ENCODE measurements around the gene LRP11.

Gene LRP11

DNA sequence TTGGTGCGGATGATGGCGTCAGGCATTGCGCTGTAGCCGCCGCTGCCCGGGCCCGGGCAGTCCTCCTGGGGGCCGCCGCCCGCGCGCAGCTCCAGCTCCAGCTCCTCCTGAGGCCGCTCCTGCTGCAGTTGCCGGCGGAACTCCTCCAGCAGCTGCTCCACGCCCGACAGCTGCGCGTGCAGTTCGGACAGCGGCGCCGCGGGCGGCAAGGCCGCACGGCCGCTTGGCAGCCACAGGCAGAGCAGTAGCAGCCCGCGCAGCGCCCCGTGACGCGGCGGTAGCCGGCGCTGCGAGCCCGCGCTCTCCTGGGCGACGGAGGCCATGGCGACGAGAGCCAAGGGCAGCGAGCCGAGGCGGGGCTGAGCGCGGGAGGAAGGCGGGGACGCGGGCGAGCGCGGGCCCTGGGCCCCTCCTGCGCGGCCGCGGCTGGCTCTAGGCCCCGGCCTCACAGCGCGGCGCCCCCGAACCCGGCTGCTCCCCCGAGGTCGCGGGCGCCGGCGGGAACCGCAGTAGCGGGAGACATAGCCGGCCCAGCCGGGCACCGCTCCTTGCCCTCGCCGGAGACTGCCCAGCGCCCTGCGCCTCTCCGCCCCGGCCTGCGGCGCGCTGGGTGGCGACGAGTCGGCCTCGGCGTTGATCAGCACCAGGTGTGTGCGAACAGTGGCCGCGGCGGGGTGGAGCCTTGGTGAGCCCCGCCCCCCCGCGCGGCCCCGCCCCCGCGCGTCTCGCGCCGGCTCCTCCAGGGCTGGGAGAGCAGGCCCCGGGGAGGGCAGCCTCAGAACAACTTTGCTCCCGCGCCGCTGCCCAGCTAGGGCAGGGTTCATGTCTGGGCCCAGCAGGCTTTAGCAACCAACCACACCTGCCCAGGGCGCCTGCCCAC, at the start of gene LRP11 (continued):
- TF ChIP-seq, protein P1, sequence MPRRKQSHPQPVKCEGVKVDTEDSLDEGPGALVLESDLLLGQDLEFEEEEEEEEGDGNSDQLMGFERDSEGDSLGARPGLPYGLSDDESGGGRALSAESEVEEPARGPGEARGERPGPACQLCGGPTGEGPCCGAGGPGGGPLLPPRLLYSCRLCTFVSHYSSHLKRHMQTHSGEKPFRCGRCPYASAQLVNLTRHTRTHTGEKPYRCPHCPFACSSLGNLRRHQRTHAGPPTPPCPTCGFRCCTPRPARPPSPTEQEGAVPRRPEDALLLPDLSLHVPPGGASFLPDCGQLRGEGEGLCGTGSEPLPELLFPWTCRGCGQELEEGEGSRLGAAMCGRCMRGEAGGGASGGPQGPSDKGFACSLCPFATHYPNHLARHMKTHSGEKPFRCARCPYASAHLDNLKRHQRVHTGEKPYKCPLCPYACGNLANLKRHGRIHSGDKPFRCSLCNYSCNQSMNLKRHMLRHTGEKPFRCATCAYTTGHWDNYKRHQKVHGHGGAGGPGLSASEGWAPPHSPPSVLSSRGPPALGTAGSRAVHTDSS (tag by site-specific recombination; IDR thresholded peaks at IDR 0.05): no peak

- H3K4me3 ChIP-seq (ENCODE audit: low read depth, low read length): no peak overlapping the region
- no peaks in the 10 kb centered on the region for H3K9me3 ChIP-seq (ENCODE audit: control insufficient read depth, insufficient read depth, low read depth, low read length)
- H3K27ac ChIP-seq (ENCODE audit: extremely low read depth, low read depth, low read length): no peak overlapping the region
- H3K36me3 ChIP-seq (ENCODE audit: control insufficient read depth in 2 of 2, insufficient read depth in 1 of 2, low read length in 2 of 2): no peaks in the 10 kb centered on the region
- CTCF ChIA-PET: interaction anchor here (0.8 kb wide), 1 partner anchor 73 kb away, joined by 5 read pairs; no protein-coding TSS in a partner anchor
- POLR2A ChIA-PET: no interaction called here
- TF ChIP-seq ZNF19 (tag by site-specific recombination; IDR thresholded peaks at IDR 0.05; ENCODE audit: low read depth): no peak
- TF ChIP-seq SCRT2 (tag by site-specific recombination; IDR thresholded peaks at IDR 0.05): no peak
- no peak for TF ChIP-seq HOXA7 (CRISPR knock-in tag; IDR thresholded peaks at IDR 0.05; ENCODE audit: borderline replicate concordance)
- TF ChIP-seq ZNF2 (tag by site-specific recombination; IDR thresholded peaks at IDR 0.05): no peak
- TF ChIP-seq ATF2 (tag by site-specific recombination; IDR thresholded peaks at IDR 0.05; ENCODE audit: low read depth): no peak
- no peak for TF ChIP-seq ZNF555 (tag by site-specific recombination; conservative IDR thresholded peaks at IDR 0.05)
- TF ChIP-seq, protein P2, sequence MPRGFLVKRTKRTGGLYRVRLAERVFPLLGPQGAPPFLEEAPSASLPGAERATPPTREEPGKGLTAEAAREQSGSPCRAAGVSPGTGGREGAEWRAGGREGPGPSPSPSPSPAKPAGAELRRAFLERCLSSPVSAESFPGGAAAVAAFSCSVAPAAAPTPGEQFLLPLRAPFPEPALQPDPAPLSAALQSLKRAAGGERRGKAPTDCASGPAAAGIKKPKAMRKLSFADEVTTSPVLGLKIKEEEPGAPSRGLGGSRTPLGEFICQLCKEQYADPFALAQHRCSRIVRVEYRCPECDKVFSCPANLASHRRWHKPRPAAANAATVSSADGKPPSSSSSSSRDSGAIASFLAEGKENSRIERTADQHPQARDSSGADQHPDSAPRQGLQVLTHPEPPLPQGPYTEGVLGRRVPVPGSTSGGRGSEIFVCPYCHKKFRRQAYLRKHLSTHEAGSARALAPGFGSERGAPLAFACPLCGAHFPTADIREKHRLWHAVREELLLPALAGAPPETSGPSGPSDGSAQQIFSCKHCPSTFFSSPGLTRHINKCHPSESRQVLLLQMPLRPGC (tag by site-specific recombination; IDR thresholded peaks at IDR 0.05): no peak
- TF ChIP-seq ZNF366 (tag by site-specific recombination; conservative IDR thresholded peaks at IDR 0.05): no peak
- no peak for TF ChIP-seq ZNF350 (tag by site-specific recombination; IDR thresholded peaks at IDR 0.05)
- TF ChIP-seq SP3 (tag by site-specific recombination; IDR thresholded peaks at IDR 0.05): no peak
- no peak for TF ChIP-seq ZNF518A (tag by site-specific recombination; conservative IDR thresholded peaks at IDR 0.05; ENCODE audit: low read depth)
- no peak for TF ChIP-seq ZNF530 (tag by site-specific recombination; IDR thresholded peaks at IDR 0.05; ENCODE audit: low read depth)
- TF ChIP-seq ZNF510 (tag by site-specific recombination; IDR thresholded peaks at IDR 0.05; ENCODE audit: insufficient replicate concordance): no peak
- TF ChIP-seq BCL11A (tag by site-specific recombination; IDR thresholded peaks at IDR 0.05; ENCODE audit: low read depth): no peak
- no peak for TF ChIP-seq ZNF433 (tag by site-specific recombination; IDR thresholded peaks at IDR 0.05; ENCODE audit: low read depth)
- no peak for TF ChIP-seq ZNF223 (tag by site-specific recombination; IDR thresholded peaks at IDR 0.05)
- TF ChIP-seq ZNF701 (tag by site-specific recombination; IDR thresholded peaks at IDR 0.05): no peak
- no peak for TF ChIP-seq ZNF645 (tag by site-specific recombination; IDR thresholded peaks at IDR 0.05)
- TF ChIP-seq ZNF76 (tag by site-specific recombination; IDR thresholded peaks at IDR 0.05; ENCODE audit: borderline replicate concordance, low read depth): no peak
- no peaks in the 10 kb centered on the region for H3K4me1 ChIP-seq (ENCODE audit: control insufficient read depth, insufficient read depth, low read length)
These were observed 49.5 kb upstream of the LRP11 start for GRCh38 chr6:149913540-149914240.

Data from HEK293 (cell line).